SHP77 treated with DMSO at 0.1 percent for 48 hours (cell line): ENCODE results near the gene BTN2A1.
"Not testable (repeated sequence)": the region's sequence is repeated elsewhere in the genome, so short reads cannot be mapped to it uniquely, and the experiment has no call there.

ENCODE experiments used
- DNase-seq: peaks from one replicate; lab custom pipeline; 2025; lab: John Stamatoyannopoulos, UW

The BTN2A1 gene

DNA sequence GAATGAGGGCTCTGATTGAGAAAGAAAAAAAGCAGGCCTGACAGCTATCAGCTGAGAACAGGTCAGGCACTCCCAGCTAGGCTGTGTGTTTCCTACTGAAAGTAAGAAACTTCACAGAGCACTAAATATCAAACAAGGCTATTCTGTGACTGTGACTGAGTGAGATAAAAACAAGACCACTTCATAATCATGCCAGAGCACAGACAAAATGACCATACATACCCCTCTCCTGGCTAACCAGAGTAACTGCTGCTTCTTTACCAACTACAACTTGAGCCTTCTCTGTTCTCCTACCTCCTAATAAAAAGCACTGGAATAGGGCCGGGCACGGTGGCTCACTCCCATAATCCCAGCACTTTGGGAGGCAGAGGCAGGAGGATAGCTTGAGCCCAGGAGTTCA is 35.5 kb downstream of the BTN2A1 start:
- no peak for DNase-seq

DNA sequence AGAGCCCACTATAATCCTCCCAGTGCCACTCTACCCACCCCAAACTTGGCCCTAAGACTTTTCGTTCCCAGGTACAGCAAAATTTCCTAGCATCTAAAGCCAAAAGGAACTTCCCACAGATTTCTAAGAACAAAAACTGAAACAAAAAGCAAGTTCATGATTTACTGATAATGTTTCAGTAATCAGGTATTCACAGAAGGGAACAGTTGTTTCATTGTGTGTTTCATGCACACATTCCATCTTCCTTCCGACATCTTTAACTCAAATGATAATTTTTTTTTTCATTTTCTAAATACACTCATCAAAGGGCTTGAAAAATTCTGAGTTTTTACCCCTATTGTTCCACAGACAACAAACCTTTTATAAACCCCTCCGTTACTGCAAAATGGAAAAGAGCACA is 36.4 kb downstream of the BTN2A1 start:
- DNase-seq, result no peak

DNA sequence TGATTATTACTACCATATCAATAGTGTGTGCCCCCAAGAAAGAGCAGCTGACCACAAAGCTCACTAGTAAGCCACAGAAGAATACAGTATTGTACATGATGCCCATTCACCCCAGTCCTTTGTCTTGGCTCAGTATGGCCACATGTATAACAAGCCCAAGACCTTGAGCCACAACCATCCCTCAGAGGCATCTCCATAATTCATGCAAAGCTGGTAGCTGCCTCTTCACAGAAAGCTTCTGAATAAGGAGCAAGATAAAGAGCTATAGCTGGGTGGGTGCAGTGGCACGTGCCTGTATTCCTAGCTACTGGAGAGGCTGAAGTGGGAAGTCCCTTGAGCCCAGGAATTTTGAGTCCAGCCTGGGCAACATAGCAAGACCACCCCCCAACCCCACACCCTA is 37.5 kb downstream of the BTN2A1 start:
- DNase-seq, result no peak

DNA sequence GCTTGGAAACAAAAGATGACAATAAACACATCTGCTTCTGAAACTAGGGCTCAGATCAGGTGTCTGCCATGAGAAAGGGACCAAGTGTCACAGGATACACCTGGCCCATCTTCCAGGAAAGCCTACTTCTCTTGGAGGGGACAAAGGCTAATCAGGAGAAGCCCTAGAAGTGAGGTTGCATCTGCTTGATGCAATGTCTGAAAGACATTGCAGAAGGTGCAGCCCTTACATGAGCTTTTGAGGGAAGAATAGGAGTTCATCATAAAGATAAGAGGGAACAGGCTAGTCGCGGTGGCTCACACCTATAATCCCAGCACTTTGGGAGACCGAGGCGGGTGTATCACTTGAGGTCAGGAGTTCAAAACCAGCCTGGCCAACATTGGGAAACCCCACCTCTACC is 39.9 kb downstream of the BTN2A1 start:
- no peak for DNase-seq

DNA sequence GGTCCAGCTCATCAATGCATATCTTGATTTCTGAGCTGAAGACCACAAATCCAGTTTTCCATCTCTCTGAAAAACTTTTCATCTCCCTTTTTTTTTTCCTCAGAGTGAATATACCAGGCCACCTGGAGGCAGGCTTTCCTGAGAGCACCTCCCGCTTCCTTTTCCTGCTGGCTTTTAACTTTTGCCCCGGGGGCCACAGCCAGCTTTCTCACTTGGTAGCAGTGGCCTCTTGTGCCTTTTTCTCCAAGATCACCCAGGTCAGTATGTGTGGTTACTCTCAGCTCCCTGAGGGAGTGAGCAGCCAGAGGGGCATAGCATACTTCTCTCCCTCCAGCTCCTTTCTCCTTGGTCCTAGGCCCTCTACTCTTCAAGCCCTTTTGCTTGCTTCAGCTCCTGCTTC is 42.3 kb downstream of the BTN2A1 start, which contains the start of gene BTN1A1:
Gene BTN1A1 (plus strand): TSS at position 202 of the 400 bp plus-strand sequence. CDS start 984 bp downstream, outside the sequence.
- DNase-seq, result no peak

DNA sequence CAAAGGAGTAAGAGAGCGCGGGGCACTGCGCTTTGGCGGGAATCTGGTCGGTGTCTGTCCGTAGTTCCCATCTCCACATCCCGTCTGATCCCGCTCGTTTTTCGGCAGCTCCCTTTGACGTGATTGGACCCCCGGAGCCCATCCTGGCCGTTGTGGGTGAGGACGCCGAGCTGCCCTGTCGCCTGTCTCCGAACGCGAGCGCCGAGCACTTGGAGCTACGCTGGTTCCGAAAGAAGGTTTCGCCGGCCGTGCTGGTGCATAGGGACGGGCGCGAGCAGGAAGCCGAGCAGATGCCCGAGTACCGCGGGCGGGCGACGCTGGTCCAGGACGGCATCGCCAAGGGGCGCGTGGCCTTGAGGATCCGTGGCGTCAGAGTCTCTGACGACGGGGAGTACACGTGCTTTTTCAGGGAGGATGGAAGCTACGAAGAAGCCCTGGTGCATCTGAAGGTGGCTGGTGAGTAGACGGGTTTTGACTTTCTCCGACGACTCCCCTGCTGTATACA is 43.8 kb downstream of the BTN2A1 start:
- DNase-seq, result no peak

DNA sequence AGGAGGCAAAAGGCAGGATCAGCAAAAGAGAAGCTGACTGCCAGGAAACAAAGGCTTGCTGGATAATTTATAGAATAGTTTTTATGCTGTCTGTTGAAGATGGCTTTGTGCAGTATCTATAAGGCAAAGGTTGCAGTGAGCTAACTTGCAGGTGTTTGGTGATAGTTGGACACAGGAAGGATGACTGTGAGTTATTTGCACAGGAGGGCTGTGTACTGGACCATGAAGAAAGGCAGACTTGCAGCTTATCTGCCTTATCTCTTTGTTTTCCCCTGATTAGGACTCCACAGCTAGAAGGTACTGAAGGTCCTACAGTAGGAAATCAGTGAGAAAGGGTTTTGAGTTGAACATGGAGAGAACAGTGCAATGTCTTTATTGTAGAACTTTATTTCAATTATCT is 44.4 kb downstream of the BTN2A1 start:
- DNase-seq, result no peak

DNA sequence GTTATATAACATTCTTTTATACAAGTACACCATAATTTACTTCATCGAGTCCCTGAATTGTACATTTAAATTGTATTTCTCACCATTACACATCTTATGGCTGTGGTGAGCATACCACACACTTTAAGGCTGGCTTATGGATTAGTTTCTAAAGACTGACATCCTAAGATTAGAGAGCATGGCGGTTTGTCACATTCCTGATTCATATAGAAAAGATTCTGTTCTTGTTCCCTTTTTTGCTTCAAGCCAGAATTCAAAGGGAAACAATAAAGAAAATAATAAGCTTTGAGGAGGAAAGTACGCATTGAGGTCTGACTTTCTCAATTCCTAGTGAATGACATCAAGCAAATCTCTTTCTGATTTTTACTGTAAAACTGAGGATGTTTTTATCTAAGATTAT is 44.9 kb downstream of the BTN2A1 start:
- DNase-seq, result no peak

DNA sequence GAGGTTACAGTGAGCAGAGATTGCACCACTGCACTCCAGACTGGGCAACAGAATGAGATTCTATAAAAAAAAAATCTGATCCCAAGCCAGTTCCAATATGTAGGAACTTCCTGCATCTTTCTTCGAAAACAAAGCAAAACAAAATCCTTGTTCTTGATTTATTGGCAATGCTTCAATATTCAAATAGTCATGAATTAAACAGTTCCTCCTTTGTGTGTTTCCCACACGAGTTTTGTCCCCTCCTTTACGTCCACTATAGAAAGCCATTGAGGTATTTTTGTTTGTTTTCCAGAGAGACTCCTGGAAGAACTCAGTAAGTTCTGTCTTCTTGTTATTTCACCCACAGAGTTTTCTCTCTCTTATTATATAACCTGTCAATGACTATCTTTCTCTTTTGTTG is 49.9 kb downstream of the BTN2A1 start:
- DNase-seq, result no peak

DNA sequence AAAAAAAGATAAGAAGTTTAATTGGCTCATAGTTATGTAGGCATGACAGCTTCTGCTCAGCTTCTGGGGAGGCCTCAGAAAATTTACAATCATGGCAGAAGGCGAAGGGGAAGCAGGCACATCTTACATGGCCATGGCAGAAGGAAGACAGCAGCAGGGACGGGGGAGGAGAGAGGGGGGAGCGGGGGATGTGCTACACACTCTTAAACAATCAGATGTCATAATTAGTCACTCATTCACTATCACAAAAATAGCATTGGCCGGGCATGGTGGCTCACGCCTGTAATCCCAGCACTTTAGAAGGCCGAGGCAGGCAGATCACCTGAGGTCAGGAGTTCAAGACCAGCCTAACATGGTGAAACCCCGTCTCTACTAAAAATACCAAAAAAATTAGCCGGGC is 53.3 kb downstream of the BTN2A1 start:
- DNase-seq, result not testable (repeated sequence)

DNA sequence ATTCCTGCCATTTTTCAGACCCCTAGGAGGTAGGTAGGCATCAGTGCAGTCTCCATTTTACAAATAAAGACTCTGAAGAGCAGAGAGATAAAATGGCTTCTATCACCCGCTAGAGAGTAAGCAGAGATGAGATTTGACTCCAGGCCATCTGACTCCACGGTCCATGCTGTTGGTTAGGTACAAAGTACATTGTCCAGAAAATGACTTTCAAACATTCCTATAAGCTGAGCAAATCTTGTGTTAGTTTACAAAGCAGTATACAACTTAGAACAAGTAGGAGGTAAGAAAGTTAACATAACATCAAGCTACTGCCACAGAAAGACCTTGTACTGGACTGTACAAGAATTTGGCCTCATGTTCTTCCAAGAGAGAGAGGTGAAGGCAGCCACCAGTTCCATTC is 57.2 kb downstream of the BTN2A1 start:
- DNase-seq, result no peak

DNA sequence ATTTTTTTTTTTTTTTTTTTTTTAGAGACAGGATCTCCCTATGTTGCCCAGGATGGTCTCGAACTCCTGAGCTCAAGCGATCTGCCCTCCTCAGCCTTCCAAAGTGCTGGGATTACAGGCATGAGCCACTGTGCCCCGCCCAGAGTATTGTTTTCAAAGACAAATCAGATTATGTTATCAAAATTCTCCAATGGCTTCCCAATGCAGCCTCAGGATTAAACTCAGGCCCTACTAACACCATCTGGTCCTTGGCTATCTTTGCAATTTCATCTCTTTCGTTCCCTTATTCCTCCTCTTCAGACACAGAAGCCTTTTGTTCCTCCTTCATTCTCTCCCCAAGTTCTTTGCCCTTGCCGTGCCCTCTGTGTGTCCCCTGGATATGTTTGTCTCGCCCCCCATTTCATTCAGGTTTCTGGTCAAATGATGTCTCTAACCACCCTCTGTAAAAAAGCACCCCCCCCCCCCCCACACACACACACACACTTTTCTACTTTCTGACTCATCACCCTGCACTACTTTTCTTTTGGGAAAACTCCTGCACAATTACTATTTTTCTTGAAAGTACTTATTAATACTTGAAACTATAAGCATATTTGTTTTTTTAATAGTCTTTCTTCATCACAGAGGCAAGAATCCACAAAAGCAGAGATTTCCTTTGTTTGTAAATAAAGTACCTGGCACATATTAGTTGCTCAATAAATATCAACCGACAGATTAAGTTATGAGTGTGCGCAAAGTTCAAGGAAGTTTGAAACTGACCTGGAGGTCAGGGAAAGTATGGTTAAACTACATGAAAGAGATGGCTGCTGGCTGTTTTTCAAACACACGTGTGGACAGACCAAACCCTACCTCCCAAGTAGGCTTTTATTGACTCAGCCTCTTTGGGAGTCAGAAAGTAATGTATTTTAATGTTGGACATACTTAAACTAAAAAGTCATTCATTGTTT is 59.0 kb downstream of the BTN2A1 start:
- DNase-seq, result no peak
